H1 (cell line): ENCODE data around the gene MFSD2A. TPM values are rescaled to one million over a fixed set of nuclear protein-coding genes. Genes with fewer than 3 reads are reported as not detected.

ENCODE experiments used
- CHD7 ChIP-seq: fragments of 300-600 bp; sonication (generic); IDR thresholded peaks from 2 replicates; pipeline ENCODE4 v1.7.1; 2012; ENCODE audit warnings: low read length, moderate library complexity, mild to moderate bottlenecking, inconsistent platforms; ENCODE audit not compliant: insufficient replicate concordance
- E2F6 ChIP-seq: IDR thresholded peaks from 2 replicates; pipeline ENCODE4 v1.6.1; 2012; ENCODE audit warnings: inconsistent platforms
- FOSL1 ChIP-seq: IDR thresholded peaks from 2 replicates; pipeline ENCODE4 v1.6.1; 2011; ENCODE audit warnings: mild to moderate bottlenecking, low read depth, low read length, moderate library complexity; ENCODE audit not compliant: insufficient read depth
- SAP30 ChIP-seq: fragments of 300-600 bp; sonication (generic); IDR thresholded peaks from 2 replicates; pipeline ENCODE4 v1.7.1; 2012; ENCODE audit warnings: low read length, moderate library complexity, mild to moderate bottlenecking, inconsistent platforms; ENCODE audit not compliant: insufficient read depth, insufficient replicate concordance
- SP4 ChIP-seq: IDR thresholded peaks from 2 replicates; pipeline ENCODE4 v1.6.1; 2012; ENCODE audit warnings: low read length, inconsistent platforms
- SUZ12 ChIP-seq: fragments of 200-600 bp; sonication (generic); IDR thresholded peaks from 2 replicates; pipeline ENCODE4 v1.6.1; 2012; ENCODE audit warnings: mild to moderate bottlenecking, inconsistent platforms, low read length, moderate library complexity, mixed read lengths
- polyA plus RNA-seq, 7 experiments: library from polyadenylated mRNA; depleted of rRNA in 3 of 7; stranded (reverse) in 5 of 7; unstranded in 2 of 7; fragments of >200 nt in 5 of 7; fragments of 200-250 nt in 2 of 7; gene quantifications; 1 replicate in 5 of 7; 2 replicates in 1 of 7; 4 replicates in 1 of 7; pipeline versions ENCODE4 v1.2.1 to v1.2.3, GENCODE V29; 2011 to 2013; ENCODE audit warnings: missing spikeins in 2 of 7, mixed read lengths in 2 of 7
- total RNA-seq: library from RNA; stranded (reverse); fragmentation: NEBNext Ultra II Directional; extraction: Animal tissue kit (Norgen Biotek cat#: 25700); gene quantifications from 2 replicates; pipeline ENCODE4 v1.2.1, GENCODE V29; 2021

Gene MFSD2A
- total and polyA plus RNA-seq, 2 of the 8 experiments (the other 6 are each of a cell fraction or from before 2014, with no cell fraction given) = 18.3 to 25.9 TPM

GRCh38 chr1:39990428-39990827 is 35.5 kb downstream of the MFSD2A start (continued):
- TF ChIP-seq CHD7 (no peak), E2F6 (no peak), SUZ12 (no peak), FOSL1 (no peak), SAP30 (no peak), SP4 (no peak)
- TF ChIP-seq, all 59 proteins: peak for 0
